Measurements from ENCODE around the gene FAM81B.

The FAM81B gene

DNA sequence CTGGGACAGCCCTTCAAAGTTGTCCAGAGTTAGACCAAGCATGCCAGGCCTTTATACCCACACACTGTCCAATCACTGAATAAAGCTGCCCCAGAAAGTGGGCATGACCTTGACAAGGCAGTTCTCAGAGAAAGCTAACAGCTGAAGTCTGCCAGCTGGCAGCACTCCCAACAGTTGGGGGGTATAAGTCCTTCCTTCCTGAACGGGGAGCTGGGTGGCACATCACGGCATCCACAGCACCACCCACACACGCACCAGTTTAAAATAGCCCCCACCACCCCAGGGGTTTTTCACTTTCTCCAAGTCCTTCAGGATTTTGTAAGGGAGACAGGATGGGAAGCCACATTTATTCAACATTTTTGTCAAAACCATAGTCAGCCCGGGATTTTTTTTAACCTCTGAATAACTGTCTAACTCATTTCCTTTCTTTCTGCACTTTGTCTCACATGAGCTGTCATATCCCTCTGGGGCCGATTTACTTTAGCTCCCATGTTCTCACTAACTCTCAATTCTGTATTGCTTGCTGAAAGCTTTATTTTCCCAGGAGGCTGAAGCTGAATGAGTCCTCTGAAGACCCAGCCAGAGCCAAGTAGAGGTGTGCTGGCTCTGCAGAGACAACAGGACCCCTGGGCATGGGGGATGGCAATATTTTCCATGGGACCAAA, 15.4 kb downstream of the FAM81B start:
- Histone ChIP-seq H4K20me1 (ENCODE audit: low read depth, low read length) (no peaks in the 10 kb centered on the region), H3K4me2 (ENCODE audit: low read depth, low read length, poor library complexity, severe bottlenecking) (no peak overlapping the region), H3K9me2 (replicated peaks; ENCODE audit: insufficient read depth, low read length) (no peaks in the 10 kb centered on the region), H3K9me3 (ENCODE audit: insufficient read depth, low read length) (no peaks in the 10 kb centered on the region), H2AFZ (ENCODE audit: low read depth, low read length, severe bottlenecking) (no peak overlapping the region), H3K36me3 (ENCODE audit: low read length) (no peaks in the 10 kb centered on the region), H3K27ac (ENCODE audit: low read depth, low read length) (no peak overlapping the region), H3K79me2 (ENCODE audit: insufficient read depth, low read length) (no peaks in the 10 kb centered on the region), H3F3A (ENCODE audit: insufficient read depth) (no peaks in the 10 kb centered on the region), H3K4me3 (ENCODE audit: insufficient read depth, low read length, poor library complexity, severe bottlenecking) (no peak overlapping the region), H3K9ac (ENCODE audit: low read length) (no peak overlapping the region), H3K27me3 (ENCODE audit: low read length) (no peaks in the 10 kb centered on the region)
- TF ChIP-seq, protein P1, sequence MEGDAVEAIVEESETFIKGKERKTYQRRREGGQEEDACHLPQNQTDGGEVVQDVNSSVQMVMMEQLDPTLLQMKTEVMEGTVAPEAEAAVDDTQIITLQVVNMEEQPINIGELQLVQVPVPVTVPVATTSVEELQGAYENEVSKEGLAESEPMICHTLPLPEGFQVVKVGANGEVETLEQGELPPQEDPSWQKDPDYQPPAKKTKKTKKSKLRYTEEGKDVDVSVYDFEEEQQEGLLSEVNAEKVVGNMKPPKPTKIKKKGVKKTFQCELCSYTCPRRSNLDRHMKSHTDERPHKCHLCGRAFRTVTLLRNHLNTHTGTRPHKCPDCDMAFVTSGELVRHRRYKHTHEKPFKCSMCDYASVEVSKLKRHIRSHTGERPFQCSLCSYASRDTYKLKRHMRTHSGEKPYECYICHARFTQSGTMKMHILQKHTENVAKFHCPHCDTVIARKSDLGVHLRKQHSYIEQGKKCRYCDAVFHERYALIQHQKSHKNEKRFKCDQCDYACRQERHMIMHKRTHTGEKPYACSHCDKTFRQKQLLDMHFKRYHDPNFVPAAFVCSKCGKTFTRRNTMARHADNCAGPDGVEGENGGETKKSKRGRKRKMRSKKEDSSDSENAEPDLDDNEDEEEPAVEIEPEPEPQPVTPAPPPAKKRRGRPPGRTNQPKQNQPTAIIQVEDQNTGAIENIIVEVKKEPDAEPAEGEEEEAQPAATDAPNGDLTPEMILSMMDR (IDR thresholded peaks at IDR 0.05; ENCODE audit: insufficient read depth, low read length, poor library complexity, severe bottlenecking) = no peak
- no peak for TF ChIP-seq EZH2phosphoT487 (conservative IDR thresholded peaks at IDR 0.05; ENCODE audit: low read length)

DNA sequence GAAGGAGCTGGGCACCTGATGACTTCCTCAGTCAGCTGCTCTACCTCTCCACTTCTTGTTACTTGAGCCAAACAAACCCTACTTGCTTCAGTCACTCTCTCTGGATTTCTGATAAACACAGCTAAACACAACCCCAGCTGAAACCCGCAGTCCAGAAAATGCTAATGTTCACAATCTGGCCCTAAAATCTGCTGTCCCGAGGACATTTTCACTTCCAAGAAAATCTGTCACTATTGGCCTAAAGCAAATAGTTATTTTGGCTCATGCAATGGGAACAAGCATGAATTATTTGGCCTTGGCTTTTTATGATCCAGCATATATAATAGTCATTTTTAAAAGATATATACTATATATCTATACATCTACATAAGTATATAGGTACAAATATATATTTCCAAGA, 19.1 kb downstream of the FAM81B start:
- Histone ChIP-seq H3F3A (ENCODE audit: insufficient read depth) (no peaks in the 10 kb centered on the region), H2AFZ (ENCODE audit: low read depth, low read length, severe bottlenecking) (no peak overlapping the region)
- TF ChIP-seq, protein P1 (IDR thresholded peaks at IDR 0.05; ENCODE audit: insufficient read depth, low read length, poor library complexity, severe bottlenecking) = no peak
- no peak for TF ChIP-seq EZH2phosphoT487 (conservative IDR thresholded peaks at IDR 0.05; ENCODE audit: low read length)

DNA sequence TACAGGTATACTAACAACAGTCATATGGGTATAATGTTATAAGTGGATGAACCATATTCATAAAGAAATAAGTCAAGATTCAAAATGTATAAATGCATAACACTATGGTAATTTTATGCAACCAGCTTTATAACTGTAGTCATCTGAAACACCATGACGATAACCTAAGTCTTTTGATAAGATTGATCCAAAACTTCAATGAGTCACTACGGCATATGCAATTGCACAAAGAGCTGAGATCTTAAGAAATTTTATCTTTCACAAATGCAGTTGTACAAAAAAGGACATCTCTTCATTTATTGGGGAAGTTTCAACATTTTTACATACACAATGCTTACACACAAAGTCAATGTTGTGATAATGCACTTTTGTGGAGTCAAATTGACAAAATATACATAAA, 20.3 kb downstream of the FAM81B start:
- TF ChIP-seq, protein P1 (IDR thresholded peaks at IDR 0.05; ENCODE audit: insufficient read depth, low read length, poor library complexity, severe bottlenecking) = no peak
- Histone ChIP-seq H3K4me2 (ENCODE audit: low read depth, low read length, poor library complexity, severe bottlenecking) (no peak overlapping the region), H3K9me3 (ENCODE audit: insufficient read depth, low read length) (no peaks in the 10 kb centered on the region), H3K79me2 (ENCODE audit: insufficient read depth, low read length) (no peaks in the 10 kb centered on the region), H2AFZ (ENCODE audit: low read depth, low read length, severe bottlenecking) (no peak overlapping the region), H4K20me1 (ENCODE audit: low read depth, low read length) (no peaks in the 10 kb centered on the region; the same call in 1 of the 2 replicates), H3K27ac (ENCODE audit: low read depth, low read length) (no peak overlapping the region), H3K9ac (ENCODE audit: low read length) (no peak overlapping the region), H3K36me3 (ENCODE audit: low read length) (no peaks in the 10 kb centered on the region), H3K27me3 (ENCODE audit: low read length) (no peaks in the 10 kb centered on the region), H3K9me2 (replicated peaks; ENCODE audit: insufficient read depth, low read length) (no peaks in the 10 kb centered on the region), H3F3A (ENCODE audit: insufficient read depth) (no peaks in the 10 kb centered on the region), H3K4me3 (ENCODE audit: insufficient read depth, low read length, poor library complexity, severe bottlenecking) (no peak overlapping the region)

More for the DNA sequence above, 19.1 kb downstream of the FAM81B start:
- H3K27me3 ChIP-seq (ENCODE audit: low read length) = no peaks in the 10 kb centered on the region
- H3K4me2 ChIP-seq (ENCODE audit: low read depth, low read length, poor library complexity, severe bottlenecking) = no peak overlapping the region
- H3K36me3 ChIP-seq (ENCODE audit: low read length) = no peaks in the 10 kb centered on the region
- H3K79me2 ChIP-seq (ENCODE audit: insufficient read depth, low read length) = no peaks in the 10 kb centered on the region
- H3K27ac ChIP-seq (ENCODE audit: low read depth, low read length) = no peak overlapping the region
- H3K9me2 ChIP-seq (replicated peaks; ENCODE audit: insufficient read depth, low read length) = no peaks in the 10 kb centered on the region
- H3K9me3 ChIP-seq (ENCODE audit: insufficient read depth, low read length) = no peaks in the 10 kb centered on the region
- no peak overlapping the region for H3K4me3 ChIP-seq (ENCODE audit: insufficient read depth, low read length, poor library complexity, severe bottlenecking)
- no peak overlapping the region for H3K9ac ChIP-seq (ENCODE audit: low read length)
- no peaks in the 10 kb centered on the region for H4K20me1 ChIP-seq (ENCODE audit: low read depth, low read length)
